ENCODE data around the gene MBNL2.
A peak's percentile ranks its signal among the peaks of the same experiment; 100 is the strongest.

Gene MBNL2

DNA sequence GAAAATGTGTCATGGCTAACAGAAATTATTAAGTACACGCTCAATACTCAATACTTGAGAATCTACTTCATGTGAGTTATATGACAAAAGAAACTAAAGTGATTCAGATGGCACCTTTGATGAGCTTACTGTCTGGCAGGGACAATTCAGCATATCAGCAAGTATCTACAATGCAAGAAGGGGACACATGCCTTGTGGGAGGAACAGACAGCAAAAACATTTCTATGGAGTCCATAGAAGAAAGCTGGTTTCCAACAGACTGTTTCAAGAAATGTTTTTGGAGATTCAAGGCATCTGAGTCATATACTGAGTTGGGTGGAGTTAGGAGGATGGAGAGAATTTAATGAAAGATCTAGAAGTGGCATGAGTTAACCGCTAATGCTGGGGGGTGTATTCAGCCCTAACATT, 54.7 kb downstream of the MBNL2 start:
- TF ChIP-seq CTCF (IDR thresholded peaks at IDR 0.05; ENCODE audit: low read depth, low read length), result no peak
- Histone ChIP-seq H3K36me3 (0 out of 2 replicates have a peak, but pooled peaks cover 5% of the 10 kb centered on the region), H3K27me3 (no peaks in the 10 kb centered on the region), H3K9me3 (no peaks in the 10 kb centered on the region), H3K4me1 (peaks cover 5% of the 10 kb centered on the region; the same call in 1 of the 2 replicates), H3K4me3 (ENCODE audit: low read depth, low read length) (no peak overlapping the region)
- no peak for DNase-seq

DNA sequence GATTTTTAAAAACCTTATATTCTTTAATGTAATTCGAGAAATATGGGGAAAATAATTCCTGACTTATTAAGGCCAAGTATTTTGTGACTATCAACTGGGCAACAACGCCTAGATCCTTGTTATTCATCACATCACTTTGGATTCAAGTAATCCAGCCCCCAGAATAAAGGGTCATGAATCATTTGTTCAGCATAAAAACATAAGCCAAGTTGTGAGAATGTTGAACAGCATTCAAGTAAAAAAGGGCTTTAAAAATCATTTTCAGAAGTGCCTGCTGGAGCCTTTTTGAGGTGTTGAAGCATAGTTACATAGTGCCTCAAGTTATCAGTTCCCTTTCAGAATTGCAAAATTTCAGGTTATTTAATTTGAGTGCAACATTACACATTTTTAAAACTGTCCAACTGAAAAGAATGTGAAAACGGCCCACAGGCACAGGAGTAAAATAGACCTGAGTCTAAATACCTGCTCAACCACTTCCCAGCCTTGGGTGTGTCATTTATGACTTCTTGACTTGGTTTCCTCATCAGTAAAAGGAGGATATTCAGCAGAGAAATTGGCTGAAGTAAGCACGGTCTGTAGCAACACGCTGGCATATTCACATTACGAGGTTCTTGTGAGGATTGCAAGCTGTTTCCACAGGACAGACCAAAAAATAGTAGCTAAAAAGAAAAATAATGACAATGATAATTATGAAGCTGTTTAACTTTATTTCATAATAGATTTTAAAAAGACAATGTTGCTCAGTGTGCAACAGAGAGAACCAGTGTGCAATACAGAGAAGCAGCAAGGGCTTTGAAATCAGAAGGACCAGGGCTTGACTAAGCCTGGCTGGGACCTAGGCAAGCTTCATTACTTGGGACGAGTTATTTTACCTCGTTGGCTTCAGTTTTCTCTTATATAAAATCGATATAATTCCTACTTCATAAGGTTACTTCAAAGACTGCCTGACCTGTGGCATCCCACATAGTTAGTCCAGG, 56.6 kb downstream of the MBNL2 start:
- DNase-seq, result no peak
- Histone ChIP-seq H3K36me3 (0 out of 2 replicates have a peak, but pooled peaks cover 5% of the 10 kb centered on the region), H3K4me1 (peaks cover 5% of the 10 kb centered on the region; the same call in 1 of the 2 replicates), H3K27me3 (no peaks in the 10 kb centered on the region), H3K4me3 (ENCODE audit: low read depth, low read length) (no peak overlapping the region), H3K9me3 (no peaks in the 10 kb centered on the region)
- no peak for TF ChIP-seq CTCF (IDR thresholded peaks at IDR 0.05; ENCODE audit: low read depth, low read length)

- no peak for TF ChIP-seq CTCF (IDR thresholded peaks at IDR 0.05; ENCODE audit: low read depth, low read length)
- Histone ChIP-seq H3K4me1 (peaks cover 5% of the 10 kb centered on the region; the same call in 1 of the 2 replicates), H3K4me3 (ENCODE audit: low read depth, low read length) (no peak overlapping the region), H3K9me3 (no peaks in the 10 kb centered on the region), H3K27me3 (no peaks in the 10 kb centered on the region), H3K36me3 (0 out of 2 replicates have a peak, but pooled peaks cover 5% of the 10 kb centered on the region)
- DNase-seq, result no peak
Measured at GRCh38 chr13:97279913-97280312, 57.8 kb downstream of the MBNL2 start.

- TF ChIP-seq CTCF (IDR thresholded peaks at IDR 0.05; ENCODE audit: low read depth, low read length), result no peak
- peak; percentile 39 for DNase-seq
- H3K4me3 ChIP-seq (ENCODE audit: low read depth, low read length), result no peak overlapping the region
- no peaks in the 10 kb centered on the region for H3K27me3 ChIP-seq
- H3K36me3 ChIP-seq, result 0 out of 2 replicates have a peak, but pooled peaks cover 5% of the 10 kb centered on the region
- no peaks in the 10 kb centered on the region for H3K9me3 ChIP-seq
- peaks cover 5% of the 10 kb centered on the region; the same call in 1 of the 2 replicates for H3K4me1 ChIP-seq
Measured at GRCh38 chr13:97280478-97280877, 58.3 kb downstream of the MBNL2 start.

DNA sequence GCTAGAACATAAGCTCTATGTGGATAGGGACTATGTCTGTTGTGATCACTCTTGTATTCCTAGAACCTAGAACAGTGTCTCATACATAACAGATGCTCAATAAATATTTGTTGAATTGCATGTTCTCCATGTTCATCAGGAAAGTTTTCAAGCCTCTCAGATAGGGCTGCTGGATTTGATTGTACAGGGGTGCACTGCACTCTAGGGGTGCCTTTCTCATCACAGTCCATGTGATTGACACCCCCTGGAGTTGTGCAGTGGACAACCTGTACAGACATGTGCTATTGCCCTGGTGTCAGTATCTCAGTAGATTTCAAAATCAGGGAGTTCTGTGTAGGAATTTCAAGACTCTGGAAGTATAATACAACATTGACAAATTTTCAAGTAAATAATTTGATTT, 58.9 kb downstream of the MBNL2 start:
- Histone ChIP-seq H3K36me3 (0 out of 2 replicates have a peak, but pooled peaks cover 5% of the 10 kb centered on the region), H3K4me1 (peaks cover 5% of the 10 kb centered on the region; the same call in 1 of the 2 replicates), H3K27me3 (no peaks in the 10 kb centered on the region), H3K4me3 (ENCODE audit: low read depth, low read length) (no peak overlapping the region), H3K9me3 (no peaks in the 10 kb centered on the region)
- DNase-seq, result no peak
- TF ChIP-seq CTCF (IDR thresholded peaks at IDR 0.05; ENCODE audit: low read depth, low read length), result no peak

DNA sequence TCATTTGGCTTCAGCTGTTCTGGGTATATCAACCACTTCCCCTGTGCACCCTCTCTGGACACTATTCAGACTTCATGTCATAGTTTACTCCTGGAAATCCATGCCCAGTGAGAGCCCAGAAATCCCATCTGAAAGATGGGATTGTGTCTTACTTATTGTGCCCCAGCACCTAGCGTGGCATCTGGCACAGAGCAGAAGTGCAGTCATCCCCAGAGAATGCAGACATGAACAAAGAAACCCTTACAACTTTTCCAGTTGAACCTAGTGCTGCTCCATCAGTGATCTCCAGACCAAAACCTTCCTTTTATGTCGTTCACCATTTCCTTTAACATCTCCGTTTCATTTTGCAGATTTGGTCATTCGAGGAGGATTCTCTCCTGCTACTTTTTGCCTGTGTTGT, 60.6 kb downstream of the MBNL2 start:
- no peak overlapping the region for H3K4me3 ChIP-seq (ENCODE audit: low read depth, low read length)
- no peak for TF ChIP-seq CTCF (IDR thresholded peaks at IDR 0.05; ENCODE audit: low read depth, low read length)
- no peaks in the 10 kb centered on the region for H3K4me1 ChIP-seq
- no peak for DNase-seq
- no peaks in the 10 kb centered on the region for H3K9me3 ChIP-seq
- no peaks in the 10 kb centered on the region for H3K36me3 ChIP-seq
- no peaks in the 10 kb centered on the region for H3K27me3 ChIP-seq
